NCI-H1436 treated with DMSO at 0.1 percent for 48 hours (cell line): ENCODE results near the gene SLC30A5.

Experiments used
- DNase-seq: peaks from one replicate; lab custom pipeline; 2025; lab: John Stamatoyannopoulos, UW

Gene SLC30A5

GRCh38 chr5:69167929-69168328, 74.1 kb downstream of the SLC30A5 start:
- DNase-seq = no peak

GRCh38 chr5:69170495-69170894, 76.7 kb downstream of the SLC30A5 start:
- no peak for DNase-seq

GRCh38 chr5:69170969-69171368, 77.2 kb downstream of the SLC30A5 start:
- DNase-seq = no peak
